Adrenal gland (tissue), 5 donors: ENCODE results near the gene NIPAL3.

ENCODE experiments used
- CTCF ChIP-seq, 6 experiments: fragments of 450-650 bp in 4 of 6; fragments of 200-600 bp in 2 of 6; sonication (generic) in 1 of 6; IDR thresholded peaks; 1 replicate in 5 of 6; 2 replicates in 1 of 6; pipeline versions ENCODE4 v1.5.1 to v1.8.0; 2016 to 2021; ENCODE audit warnings: antibody characterized with exemption in 6 of 6, mild to moderate bottlenecking in 2 of 6, moderate library complexity in 1 of 6
- POLR2A ChIP-seq, 2 donors: fragments of 450-650 bp; IDR thresholded peaks; one replicate each; pipeline ENCODE4 v1.6.1; 2017; ENCODE audit warnings: antibody characterized with exemption in 2 of 2, mild to moderate bottlenecking in 2 of 2, moderate library complexity in 1 of 2
- donor health status: DM: no; HTN: no; CAD: no.

GRCh38 chr1:24454673-24455072 lies 39.1 kb downstream of the NIPAL3 start:
- TF ChIP-seq CTCF (IDR thresholded peaks at IDR 0.05) (no peak), POLR2A (IDR thresholded peaks at IDR 0.05) (no peak)
